Ishikawa (cell line): ENCODE data around the gene CGRRF1.

Experiments used
- CEBPB ChIP-seq: IDR thresholded peaks from 2 replicates; pipeline ENCODE4 v1.6.1; 2012
- CREB1 ChIP-seq: IDR thresholded peaks from 2 replicates; pipeline ENCODE4 v1.6.1; 2012; ENCODE audit warnings: low read depth
- EP300 ChIP-seq: IDR thresholded peaks from 2 replicates; pipeline ENCODE4 v1.6.1; 2012; ENCODE audit warnings: borderline replicate concordance
- FOXM1 ChIP-seq: IDR thresholded peaks from 2 replicates; pipeline ENCODE4 v1.6.1; 2012; ENCODE audit warnings: low read depth, borderline replicate concordance
- MAX ChIP-seq: IDR thresholded peaks from 2 replicates; pipeline ENCODE4 v1.6.1; 2012
- TCF12 ChIP-seq: IDR thresholded peaks from 2 replicates; pipeline ENCODE4 v1.6.1; 2012; ENCODE audit warnings: low read depth
- USF1 ChIP-seq: IDR thresholded peaks from 2 replicates; pipeline ENCODE4 v1.6.1; 2012

- TF ChIP-seq EP300, result no peak
- TF ChIP-seq CEBPB, result no peak
- TF ChIP-seq FOXM1, result no peak
- no peak for TF ChIP-seq CREB1
- TF ChIP-seq USF1, result no peak
- TF ChIP-seq MAX, result no peak
- no peak for TF ChIP-seq TCF12
Observed at GRCh38 chr14:54547583-54547982, 37.9 kb downstream of the CGRRF1 start.
